VCaP (cell line): ENCODE results near the gene CSF1.

Experiments
- H3K27ac ChIP-seq: fragments of 450-650 bp; 2 replicates; pipeline ENCODE4 v1.5.1; 2017
- TF ChIP-seq, protein P1 (sequence below): fragments of 450-650 bp; conservative IDR thresholded peaks from 2 replicates; pipeline ENCODE4 v1.5.1; 2017; ENCODE audit warnings: mild to moderate bottlenecking, moderate library complexity

CSF1 gene

DNA sequence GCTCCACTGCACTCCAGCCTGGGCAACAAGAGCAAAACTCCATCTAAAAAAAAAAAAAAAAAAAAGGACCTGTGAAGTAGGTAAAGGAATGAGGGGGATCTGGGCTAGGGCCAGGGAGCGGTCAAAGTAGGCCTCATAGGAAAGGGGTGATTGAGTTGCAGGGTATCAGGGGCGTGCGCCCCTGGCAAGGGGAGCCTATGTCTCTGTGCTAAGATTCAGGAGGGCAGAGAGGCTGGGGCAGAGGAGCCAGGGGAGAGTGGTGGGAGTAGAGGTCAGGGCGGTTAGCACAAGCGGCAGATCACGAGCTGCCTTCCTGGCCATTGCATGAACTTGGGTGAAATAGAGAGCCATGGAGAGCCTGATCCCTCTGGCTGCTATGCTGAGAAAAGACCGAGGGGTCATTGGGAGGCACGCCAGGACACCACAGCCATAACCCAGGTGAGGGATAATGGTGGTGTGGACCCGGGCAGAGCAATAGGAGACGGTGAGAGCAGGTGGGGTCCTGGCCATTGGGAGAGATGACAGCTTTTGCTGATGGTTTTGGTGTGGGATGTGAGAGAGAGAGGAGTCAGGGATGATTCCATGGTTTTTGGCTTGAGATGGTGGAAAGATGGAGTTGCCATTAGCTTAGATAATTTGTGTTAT lies 30.6 kb upstream of the CSF1 start:
- H3K27ac ChIP-seq, result no peak overlapping the region
- TF ChIP-seq, protein P1, sequence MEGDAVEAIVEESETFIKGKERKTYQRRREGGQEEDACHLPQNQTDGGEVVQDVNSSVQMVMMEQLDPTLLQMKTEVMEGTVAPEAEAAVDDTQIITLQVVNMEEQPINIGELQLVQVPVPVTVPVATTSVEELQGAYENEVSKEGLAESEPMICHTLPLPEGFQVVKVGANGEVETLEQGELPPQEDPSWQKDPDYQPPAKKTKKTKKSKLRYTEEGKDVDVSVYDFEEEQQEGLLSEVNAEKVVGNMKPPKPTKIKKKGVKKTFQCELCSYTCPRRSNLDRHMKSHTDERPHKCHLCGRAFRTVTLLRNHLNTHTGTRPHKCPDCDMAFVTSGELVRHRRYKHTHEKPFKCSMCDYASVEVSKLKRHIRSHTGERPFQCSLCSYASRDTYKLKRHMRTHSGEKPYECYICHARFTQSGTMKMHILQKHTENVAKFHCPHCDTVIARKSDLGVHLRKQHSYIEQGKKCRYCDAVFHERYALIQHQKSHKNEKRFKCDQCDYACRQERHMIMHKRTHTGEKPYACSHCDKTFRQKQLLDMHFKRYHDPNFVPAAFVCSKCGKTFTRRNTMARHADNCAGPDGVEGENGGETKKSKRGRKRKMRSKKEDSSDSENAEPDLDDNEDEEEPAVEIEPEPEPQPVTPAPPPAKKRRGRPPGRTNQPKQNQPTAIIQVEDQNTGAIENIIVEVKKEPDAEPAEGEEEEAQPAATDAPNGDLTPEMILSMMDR, result no peak

DNA sequence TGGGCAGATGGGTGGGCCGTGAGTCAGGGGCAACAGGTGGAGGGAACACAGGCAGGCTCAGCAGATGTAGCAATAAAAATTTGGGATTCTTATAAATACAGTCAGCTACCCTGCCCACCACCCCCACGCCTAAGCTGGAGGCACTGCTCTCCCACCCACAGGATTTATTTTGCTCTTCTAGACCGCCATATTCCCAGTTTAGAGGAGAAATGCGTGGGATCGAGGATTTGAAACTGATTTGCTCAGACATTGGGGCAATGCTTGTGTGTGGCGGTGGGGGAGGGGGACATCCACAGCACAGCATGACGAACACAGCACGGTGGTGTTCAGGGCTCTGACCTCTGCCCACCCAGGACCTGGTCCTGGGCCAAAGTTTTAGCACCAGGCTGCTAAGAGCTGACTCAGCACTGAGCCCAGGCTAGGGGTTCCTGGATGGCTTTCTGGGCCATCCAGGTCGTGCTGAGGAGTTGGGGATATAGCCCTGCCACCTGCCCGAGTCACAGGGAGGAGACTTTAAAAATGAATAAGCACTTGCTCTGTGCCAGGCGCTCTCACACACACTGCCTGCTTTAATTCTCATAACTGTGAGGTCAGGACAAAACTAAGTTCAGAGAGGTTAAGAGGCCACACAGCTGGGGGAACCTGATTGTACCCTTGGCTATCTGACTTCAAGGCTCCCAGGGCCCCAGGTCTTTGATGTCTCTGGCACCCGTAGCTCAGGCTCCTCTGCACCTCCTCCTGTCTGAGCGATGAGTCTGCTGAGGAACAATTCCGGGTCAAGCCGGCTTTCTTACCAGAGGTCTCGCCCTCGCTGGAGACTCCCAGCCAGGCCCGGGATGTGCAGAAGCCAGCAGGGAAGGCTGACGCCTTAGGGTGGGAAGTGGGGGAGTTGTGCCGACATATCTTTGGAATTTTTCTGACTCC lies 29.4 kb upstream of the CSF1 start:
- TF ChIP-seq, protein P1, result no peak
- no peak overlapping the region for H3K27ac ChIP-seq

DNA sequence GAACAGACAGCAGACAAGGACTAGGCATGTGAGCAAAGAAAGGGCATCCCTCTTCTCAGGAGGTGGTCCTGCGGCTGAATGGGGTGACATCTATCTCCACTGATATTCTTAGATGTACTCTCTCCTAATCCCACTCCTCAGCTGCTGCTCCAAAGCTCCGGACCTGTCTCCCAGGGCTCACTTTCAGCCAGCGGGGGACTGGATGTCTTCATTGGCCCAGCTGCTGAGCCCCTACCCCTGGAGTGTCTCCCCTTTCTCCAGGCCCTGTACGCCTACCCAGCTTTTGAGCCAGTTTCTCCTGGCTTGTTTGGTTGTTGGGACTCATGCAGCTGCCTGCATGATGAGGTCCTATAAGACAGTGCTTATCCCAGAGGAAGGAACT lies 28.8 kb upstream of the CSF1 start:
- TF ChIP-seq, protein P1, result no peak

DNA sequence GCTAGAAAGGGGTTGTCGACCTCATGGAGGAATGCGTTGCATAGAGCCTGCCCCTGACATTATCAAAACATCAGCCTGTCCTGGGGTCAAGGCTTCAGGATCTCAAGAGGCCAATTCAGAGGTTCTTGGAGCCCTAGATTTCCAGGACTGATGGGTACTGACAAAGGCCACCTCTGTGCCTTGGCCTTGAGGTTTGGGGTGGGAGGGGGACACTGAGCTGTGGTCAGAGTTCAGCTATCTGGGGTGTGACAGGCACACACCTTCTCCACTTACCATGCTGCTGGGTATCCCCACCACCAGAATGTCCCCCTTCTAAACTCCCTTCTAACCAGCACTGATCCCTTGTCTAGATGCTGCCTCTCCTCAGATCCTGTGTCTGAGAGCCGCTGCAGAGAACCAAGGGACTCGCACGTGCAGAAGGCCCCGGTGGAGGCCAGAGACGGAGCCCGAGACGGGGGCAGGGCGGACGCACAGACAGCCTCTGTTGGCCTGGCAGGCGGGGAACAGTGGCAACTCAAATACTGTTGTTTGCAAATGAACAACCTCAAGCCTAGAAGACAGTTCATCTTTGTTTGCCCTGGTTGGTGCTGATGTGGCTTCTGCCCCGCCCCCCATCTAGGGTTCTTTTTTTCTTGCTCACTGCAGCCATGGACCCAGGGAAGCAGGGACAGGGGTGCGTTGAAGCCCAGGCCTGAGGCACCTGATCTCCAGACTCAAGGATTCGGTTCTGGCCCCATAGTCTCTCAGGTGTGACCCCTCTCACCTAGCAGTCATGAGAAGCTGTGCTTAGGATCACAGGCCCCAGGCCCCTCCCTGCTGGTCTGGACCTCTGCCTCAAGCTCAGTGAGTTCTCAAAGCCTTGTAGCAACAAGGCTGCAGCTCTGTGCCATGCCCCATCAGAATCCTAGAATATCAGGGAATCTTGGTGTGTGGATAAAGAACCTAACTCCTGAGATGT lies 28.1 kb upstream of the CSF1 start:
- H3K27ac ChIP-seq, result no peak overlapping the region
- TF ChIP-seq, protein P1, result no peak

More for the DNA sequence above, 28.8 kb upstream of the CSF1 start:
- H3K27ac ChIP-seq, result no peak overlapping the region

DNA sequence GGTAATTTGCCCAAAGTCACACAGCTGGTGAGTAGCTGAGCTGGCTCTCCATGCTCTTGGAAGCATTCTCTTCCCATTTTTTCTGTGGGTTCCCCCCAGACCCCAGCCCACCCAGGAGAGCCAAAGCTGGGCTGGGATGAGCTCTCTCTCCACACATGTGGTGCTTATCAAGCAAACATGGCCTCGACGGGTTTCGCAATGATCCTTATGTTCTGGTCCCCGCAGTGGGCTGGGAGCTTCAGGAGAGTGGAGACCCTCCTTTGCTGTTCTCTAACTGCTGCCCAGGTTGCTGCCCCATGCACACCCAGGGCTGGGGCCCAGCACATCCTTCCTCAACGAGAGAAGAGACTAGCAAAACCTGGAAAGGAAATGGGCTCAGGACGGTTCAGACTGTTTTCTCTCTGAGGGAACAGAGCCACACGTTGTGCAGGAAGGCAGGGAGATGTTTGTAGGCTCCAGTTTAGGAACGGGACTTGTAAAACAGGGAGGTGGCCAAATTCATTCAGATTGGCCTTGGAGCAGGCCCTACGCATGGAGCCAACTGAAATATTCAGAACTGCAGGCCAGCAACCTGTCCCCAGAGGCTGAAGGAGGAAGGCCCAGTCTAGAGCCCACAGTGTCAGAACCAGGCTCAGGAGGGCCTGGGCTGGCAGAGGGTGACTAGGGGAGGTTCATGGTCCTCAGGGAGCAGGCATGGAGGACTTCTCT lies 27.2 kb upstream of the CSF1 start:
- TF ChIP-seq, protein P1, result no peak
- no peak overlapping the region for H3K27ac ChIP-seq

DNA sequence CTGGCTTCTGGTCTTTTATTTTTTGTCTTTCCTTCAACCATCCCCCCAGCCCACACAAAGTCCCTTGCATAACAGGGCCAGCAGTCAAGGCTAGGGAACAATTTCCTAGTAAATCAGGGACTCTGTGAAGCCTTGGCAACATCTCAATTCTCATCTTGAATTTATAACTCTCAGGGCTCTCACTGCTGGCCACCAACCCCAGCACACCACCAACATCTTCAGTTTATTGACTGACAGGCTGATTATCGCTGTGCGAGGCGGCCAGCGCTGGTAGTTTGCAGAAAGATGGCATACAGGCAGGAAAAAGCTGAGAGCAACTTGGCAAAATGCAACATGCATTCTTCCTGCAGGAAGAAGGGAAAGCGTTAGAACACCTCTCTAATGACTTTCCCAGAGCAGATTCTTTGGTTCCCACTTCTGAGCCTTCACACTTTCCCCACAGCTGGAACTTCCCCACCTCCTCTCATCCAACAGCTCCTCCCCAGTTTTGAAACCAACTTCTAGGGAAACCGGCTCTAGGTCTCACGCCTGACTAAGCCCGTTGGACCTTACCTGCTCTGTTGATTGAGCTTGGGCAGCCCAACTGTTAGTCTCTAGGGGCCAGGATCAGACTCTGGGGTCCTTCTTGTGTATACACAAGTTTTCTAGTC lies 26.3 kb upstream of the CSF1 start:
- TF ChIP-seq, protein P1, result no peak
- H3K27ac ChIP-seq, result no peak overlapping the region
